DMS153 treated with DMSO at 0.1 percent for 48 hours (cell line): ENCODE measurements around the gene MIGA2.

ENCODE experiments used
- DNase-seq: peaks from one replicate; lab custom pipeline; 2025; ENCODE audit not compliant: unreplicated experiment; lab: John Stamatoyannopoulos, UW

Gene MIGA2

DNA sequence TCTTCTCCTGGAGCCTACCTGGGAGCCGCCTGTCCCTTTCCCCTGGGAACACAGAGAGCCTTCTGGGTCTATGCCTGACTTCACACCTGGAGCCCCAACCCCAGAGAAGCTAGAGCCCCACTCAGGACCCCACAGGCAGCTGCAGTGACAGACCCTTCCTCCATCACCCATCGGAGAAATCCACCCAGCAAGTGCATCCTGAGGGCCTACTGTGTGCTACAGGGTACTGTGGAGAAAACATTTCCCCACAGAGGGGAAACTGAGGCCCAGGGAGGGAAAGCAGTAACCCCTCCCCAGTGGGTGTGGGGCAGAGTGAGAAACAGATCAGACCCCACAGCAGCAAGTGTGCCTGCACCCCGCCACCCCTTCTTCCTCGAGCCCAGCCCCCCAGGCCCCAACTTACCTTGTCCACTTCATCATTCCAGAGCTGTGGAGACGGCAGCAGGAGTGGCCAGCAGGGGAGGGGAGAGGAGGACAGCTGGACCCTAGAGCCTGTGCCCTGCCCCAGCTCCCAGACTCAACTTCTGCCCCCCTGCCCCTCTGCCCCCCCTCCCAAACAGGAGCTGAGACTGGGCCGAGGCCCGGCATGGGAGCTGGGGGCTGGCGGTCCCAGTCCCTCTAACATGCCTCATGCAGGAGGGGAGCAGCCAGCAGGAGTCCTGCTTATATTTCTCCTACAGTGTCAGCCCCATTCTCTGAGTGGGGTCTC is 26.0 kb upstream of the MIGA2 start:
- no peak for DNase-seq

DNA sequence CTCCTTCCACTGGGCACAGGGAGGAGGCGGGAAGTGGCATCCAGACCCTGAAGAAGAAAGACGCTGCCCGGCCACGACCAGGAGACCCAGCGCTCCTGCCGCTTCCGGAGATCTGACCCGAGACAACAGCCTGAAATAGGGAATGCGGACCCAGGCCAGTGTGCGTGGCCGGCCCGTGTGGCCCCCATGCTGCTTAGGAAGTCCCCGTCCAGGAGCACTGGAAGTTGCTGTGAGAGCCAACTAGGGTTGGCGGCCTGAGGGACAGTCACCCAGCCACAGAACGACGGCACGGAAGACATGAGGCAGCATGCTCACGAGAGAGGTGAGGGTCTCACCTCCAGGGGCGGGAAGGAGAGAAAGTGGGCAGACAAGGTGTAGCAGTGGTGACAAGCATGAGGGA is 25.3 kb upstream of the MIGA2 start:
- DNase-seq = no peak

- DNase-seq = no peak
Measured at GRCh38 chr9:129011761-129012181, 24.7 kb upstream of the MIGA2 start.

DNA sequence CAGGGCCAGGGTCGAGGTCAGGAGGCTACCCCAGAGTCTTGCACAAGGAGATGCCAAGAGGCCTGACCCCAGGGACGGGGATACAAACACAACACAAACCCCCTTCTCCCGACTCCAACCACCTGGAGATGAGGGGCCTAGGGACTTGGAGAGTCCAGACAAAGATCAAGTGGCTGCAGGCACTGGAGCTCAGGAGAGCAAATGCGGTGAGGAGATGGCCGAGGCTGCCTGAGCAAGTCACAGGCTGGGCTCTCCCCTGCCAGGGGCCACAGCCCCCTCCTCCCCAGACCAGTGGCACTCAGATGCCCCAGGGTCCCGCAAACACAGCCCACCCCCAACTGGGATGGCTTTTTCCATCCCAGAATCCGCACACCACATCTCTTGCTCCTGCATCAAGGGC is 24.1 kb upstream of the MIGA2 start:
- no peak for DNase-seq

- DNase-seq = no peak
Measured at GRCh38 chr9:129012893-129013448, 23.5 kb upstream of the MIGA2 start.

- DNase-seq = no peak
Measured at GRCh38 chr9:129013674-129014073, 22.8 kb upstream of the MIGA2 start.

DNA sequence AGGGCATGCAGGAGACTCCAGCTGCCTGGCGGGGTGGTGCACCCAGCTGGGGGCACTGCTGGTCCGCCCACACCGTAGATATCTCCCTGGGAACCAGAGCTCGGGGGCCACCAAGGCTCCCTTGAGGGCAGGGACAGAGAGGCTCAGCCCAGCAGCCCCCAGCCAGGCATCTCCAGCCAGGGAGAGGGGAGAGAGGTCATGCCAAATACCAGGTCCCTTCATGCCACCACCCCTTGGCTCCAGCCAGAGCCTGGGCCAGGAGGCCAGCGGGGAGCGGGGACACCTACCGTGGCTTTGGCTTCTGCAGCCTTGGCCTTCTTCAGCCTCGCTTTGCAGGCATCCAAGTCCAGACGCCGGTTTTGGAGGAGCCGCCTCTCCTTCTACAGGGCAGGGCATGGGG is 22.3 kb upstream of the MIGA2 start:
- no peak for DNase-seq

- no peak for DNase-seq
Measured at GRCh38 chr9:129014608-129015007, 21.8 kb upstream of the MIGA2 start.

GRCh38 chr9:129021091-129021490 is 15.3 kb upstream of the MIGA2 start:
- no peak for DNase-seq

DNA sequence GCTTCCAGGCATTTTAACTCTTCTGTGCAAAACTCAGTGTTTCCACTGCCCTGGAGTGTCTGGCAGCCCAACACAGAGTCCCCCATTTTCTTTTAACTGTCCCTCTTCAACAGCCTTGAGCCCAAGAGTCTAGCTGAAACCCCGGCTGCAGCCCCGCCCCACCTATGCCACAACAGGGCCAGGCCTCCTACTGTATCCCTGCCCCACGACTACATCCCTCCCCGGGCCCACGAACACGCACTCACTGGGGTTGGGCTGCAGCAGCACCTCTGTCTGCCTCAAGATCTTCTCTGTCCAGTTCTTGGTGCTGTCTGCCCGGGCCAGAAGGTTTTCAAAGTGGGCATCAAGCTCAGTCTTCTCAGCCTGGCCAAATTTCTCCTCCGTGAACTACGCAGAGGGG is 14.4 kb upstream of the MIGA2 start:
- DNase-seq = no peak

DNA sequence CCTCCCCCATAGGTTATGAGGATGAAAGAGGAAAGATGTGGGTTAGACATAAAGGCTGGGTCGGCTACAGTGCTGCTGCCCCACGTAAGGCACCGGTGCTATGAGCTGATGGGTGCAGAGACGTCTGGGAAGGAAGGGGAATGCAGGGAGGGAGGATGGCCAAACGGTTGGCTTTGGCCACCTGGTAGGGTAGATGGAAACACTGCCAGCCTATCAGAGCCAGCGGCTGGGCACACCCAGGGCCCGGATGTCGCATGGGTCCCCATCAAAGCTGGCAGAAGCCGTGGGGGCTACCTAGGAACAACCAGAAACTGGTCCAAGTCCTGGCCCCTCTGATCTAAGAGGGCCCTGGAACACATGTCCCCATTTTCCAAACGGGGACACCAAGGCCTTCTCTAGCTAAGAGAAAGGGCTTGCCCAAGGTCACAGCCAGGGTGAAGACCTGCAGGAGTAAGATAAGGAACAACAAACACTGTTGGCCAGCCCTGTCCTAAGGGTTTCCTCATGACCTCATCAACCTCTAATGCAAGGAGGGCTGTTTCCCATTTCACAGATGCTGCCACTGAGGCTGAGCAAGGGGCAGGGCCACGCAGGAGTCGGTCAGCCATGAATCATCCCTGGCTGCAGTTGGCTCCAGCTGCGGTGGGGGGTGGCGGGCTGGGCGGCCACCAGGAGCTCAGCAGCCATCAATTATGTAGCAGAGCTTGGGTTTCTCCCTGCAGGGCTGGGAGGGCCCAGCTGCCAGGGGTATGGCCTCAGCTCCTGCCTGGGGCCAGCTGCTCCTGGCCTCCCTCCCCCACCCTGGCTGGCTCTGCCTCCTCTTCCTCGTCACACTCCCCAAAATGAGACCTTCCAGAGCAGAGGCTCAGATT is 13.2 kb upstream of the MIGA2 start:
- DNase-seq = no peak

- DNase-seq = no peak
Measured at GRCh38 chr9:129023908-129024233, 12.6 kb upstream of the MIGA2 start.

DNA sequence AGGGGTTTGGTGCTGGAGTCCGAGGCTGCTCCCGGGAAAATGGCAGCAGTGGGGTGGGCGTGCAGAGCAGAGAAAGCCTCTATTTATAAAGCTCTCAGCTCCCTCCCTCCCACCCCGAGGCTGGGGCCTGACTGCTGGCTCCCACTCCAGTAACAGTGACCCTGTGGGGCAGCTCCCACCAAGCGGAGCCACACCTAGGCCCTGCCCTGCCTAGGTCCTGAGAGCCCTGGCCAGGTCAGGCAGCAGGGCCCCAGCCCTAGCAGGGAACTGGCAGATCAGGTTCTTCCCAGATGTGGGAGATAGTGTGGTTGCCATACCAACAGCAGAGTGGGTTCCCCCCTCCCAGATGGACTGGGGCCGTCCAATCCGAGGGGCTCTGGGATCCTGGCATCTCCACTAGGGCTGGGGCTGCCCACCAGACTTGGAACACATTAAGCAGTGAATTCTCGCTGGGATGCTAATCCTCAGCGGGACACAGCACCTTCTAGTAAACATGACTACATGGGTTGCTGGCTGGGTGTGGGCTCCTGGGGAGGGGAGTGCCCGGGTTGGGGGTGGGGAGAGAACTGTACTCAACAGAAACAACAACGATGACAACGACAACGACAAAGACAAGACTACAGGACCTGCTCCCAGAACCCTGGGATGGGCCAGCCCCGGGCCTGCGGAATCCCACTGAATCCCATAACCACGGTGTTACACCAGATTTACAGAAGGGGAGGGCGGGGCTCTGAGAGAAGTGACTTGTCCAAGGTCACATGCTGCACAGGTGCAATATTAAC is 9.8 kb upstream of the MIGA2 start:
- no peak for DNase-seq

GRCh38 chr9:129027224-129027684 is 9.2 kb upstream of the MIGA2 start:
- DNase-seq = no peak

DNA sequence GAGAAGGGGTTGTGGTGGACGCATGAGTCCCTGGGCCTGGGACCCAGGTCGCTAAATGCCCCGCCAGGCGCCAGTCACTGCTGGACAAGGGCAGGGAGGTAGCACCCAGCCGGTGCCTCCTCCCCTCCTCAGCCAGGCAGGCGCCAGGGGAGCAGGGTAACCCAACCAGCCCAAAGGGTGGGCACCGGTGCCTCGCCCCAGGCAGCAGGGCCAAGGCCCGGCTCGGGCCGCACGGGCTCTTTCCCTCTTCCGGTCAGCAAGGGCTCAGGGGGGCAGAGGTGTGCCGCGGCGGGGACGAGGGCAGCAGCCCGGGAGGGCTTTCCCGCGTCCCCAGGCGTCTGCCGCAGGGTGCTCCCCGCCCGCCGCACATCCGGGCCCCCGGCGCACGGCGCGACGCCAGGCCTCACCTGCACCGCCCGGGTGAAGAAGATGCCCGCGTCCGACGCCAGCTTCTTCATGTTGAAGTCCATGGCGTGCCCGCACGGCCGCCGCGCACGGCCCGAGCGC is 8.7 kb upstream of the MIGA2 start:
- no peak for DNase-seq

- DNase-seq = peak; percentile 78
Measured at GRCh38 chr9:129028192-129028966, 8.0 kb upstream of the MIGA2 start, which contains the start of gene SH3GLB2. SH3GLB2 (minus strand) TSS chr9:129028331; CDS start chr9:129028154, 177 bp downstream.

- DNase-seq = no peak
Measured at GRCh38 chr9:129030191-129030590, 6.2 kb upstream of the MIGA2 start.

- no peak for DNase-seq
Measured at GRCh38 chr9:129031514-129031913, 4.9 kb upstream of the MIGA2 start.

GRCh38 chr9:129032541-129033159 is 3.8 kb upstream of the MIGA2 start:
- no peak for DNase-seq

GRCh38 chr9:129033216-129033615 is 3.2 kb upstream of the MIGA2 start:
- DNase-seq = no peak
